H9 (cell line): ENCODE data around the gene TMEM54. TPM values are rescaled to one million over a fixed set of nuclear protein-coding genes. Genes with fewer than 3 reads are reported as not detected.

Source experiments
- DNase-seq: peaks from one replicate; pipeline ENCODE4 v3.0.0-alpha.2; 2017
- H2AFZ ChIP-seq: one replicate; pipeline ENCODE4 v1.6.1; 2013; ENCODE audit warnings: mild to moderate bottlenecking, low read length, control low read depth, moderate library complexity
- H2AK5ac ChIP-seq: 2 replicates; pipeline ENCODE4 v1.6.1; 2013; ENCODE audit warnings: low read length, control low read depth, mixed read lengths; ENCODE audit not compliant: insufficient read length
- H2BK120ac ChIP-seq: one replicate; pipeline ENCODE4 v1.6.1; 2013; ENCODE audit warnings: low read depth, mild to moderate bottlenecking, low read length, control low read depth, inconsistent platforms; ENCODE audit not compliant: poor library complexity, severe bottlenecking
- H2BK12ac ChIP-seq: 2 replicates; pipeline ENCODE4 v1.6.1; 2013; ENCODE audit warnings: low read length, control low read depth, mixed read lengths, low read depth; ENCODE audit not compliant: insufficient read length
- H2BK15ac ChIP-seq: 2 replicates; pipeline ENCODE4 v1.6.1; 2013; ENCODE audit warnings: low read depth, low read length, control low read depth
- H2BK20ac ChIP-seq: one replicate; pipeline ENCODE4 v1.6.1; 2013; ENCODE audit warnings: low read depth, mild to moderate bottlenecking, low read length, control low read depth, inconsistent platforms; ENCODE audit not compliant: poor library complexity, severe bottlenecking
- H2BK5ac ChIP-seq: 2 replicates; pipeline ENCODE4 v1.6.1; 2013; ENCODE audit warnings: low read length, control low read depth, mixed read lengths; ENCODE audit not compliant: insufficient read length
- H3K14ac ChIP-seq: 2 replicates; pipeline ENCODE4 v1.6.1; 2013; ENCODE audit warnings: low read length, control low read depth; ENCODE audit not compliant: insufficient read depth
- H3K18ac ChIP-seq: 2 replicates; pipeline ENCODE4 v1.6.1; 2013; ENCODE audit warnings: low read depth, mild to moderate bottlenecking, mixed read lengths, low read length, control low read depth; ENCODE audit not compliant: insufficient read length
- H3K23ac ChIP-seq: 2 replicates; pipeline ENCODE4 v1.6.1; 2013; ENCODE audit warnings: low read length, control low read depth, mixed read lengths, low read depth; ENCODE audit not compliant: insufficient read length
- H3K23me2 ChIP-seq: 2 replicates; pipeline ENCODE4 v1.6.1; 2013; ENCODE audit warnings: low read depth, mild to moderate bottlenecking, mixed read lengths, low read length, control low read depth; ENCODE audit not compliant: insufficient read length, poor library complexity, severe bottlenecking
- H3K27ac ChIP-seq: 2 replicates; pipeline ENCODE4 v1.5.1; 2013; ENCODE audit warnings: low read length, control low read depth, mixed read lengths, low read depth; ENCODE audit not compliant: insufficient read length
- H3K27me3 ChIP-seq: 2 replicates; pipeline ENCODE4 v1.6.1; 2013; ENCODE audit warnings: low read length, control low read depth, inconsistent platforms; ENCODE audit not compliant: insufficient read depth
- H3K4ac ChIP-seq: 2 replicates; pipeline ENCODE4 v1.6.1; 2013; ENCODE audit warnings: low read depth, mild to moderate bottlenecking, control low read depth, inconsistent platforms, low read length, moderate library complexity
- H3K4me1 ChIP-seq: 2 replicates; pipeline ENCODE4 v1.6.1; 2013; ENCODE audit warnings: low read length, control low read depth, inconsistent platforms; ENCODE audit not compliant: insufficient read depth
- H3K4me2 ChIP-seq: 2 replicates; pipeline ENCODE4 v1.6.1; 2013; ENCODE audit warnings: low read length, control low read depth, mixed read lengths; ENCODE audit not compliant: insufficient read length, insufficient read depth
- H3K56ac ChIP-seq: 2 replicates; pipeline ENCODE4 v1.6.1; 2013; ENCODE audit warnings: low read depth, mild to moderate bottlenecking, mixed read lengths, low read length, control low read depth; ENCODE audit not compliant: insufficient read length
- H3K79me1 ChIP-seq: 2 replicates; pipeline ENCODE4 v1.6.1; 2013; ENCODE audit warnings: low read depth, mild to moderate bottlenecking, moderate library complexity, low read length, control low read depth, inconsistent platforms; ENCODE audit not compliant: insufficient read depth, poor library complexity, severe bottlenecking
- H3K79me2 ChIP-seq: 2 replicates; pipeline ENCODE4 v1.6.1; 2013; ENCODE audit warnings: low read length, control low read depth, inconsistent platforms; ENCODE audit not compliant: insufficient read depth
- H3K9ac ChIP-seq: 2 replicates; pipeline ENCODE4 v1.6.1; 2013; ENCODE audit warnings: low read length, control low read depth, mixed read lengths; ENCODE audit not compliant: insufficient read length; ENCODE audit errors: extremely low read depth
- H3K9me3 ChIP-seq: one replicate; pipeline ENCODE4 v1.6.1; 2013; ENCODE audit warnings: low read depth, low read length, inconsistent platforms; ENCODE audit not compliant: control insufficient read depth
- H3T11ph ChIP-seq: one replicate; pipeline ENCODE4 v1.6.1; 2013; ENCODE audit warnings: mild to moderate bottlenecking, low read length, control low read depth, inconsistent platforms
- H4K20me1 ChIP-seq: one replicate; pipeline ENCODE4 v1.6.1; 2013; ENCODE audit not compliant: control insufficient read depth, insufficient read length, insufficient read depth
- H4K5ac ChIP-seq: 2 replicates; pipeline ENCODE4 v1.6.1; 2013; ENCODE audit warnings: low read depth, mild to moderate bottlenecking, mixed read lengths, low read length, control low read depth; ENCODE audit not compliant: insufficient read length
- H4K8ac ChIP-seq: replicated peaks from 2 replicates; pipeline ENCODE4 v1.6.1; 2013; ENCODE audit warnings: low read length, control low read depth, mixed read lengths, low read depth; ENCODE audit not compliant: insufficient read length
- H4K91ac ChIP-seq: 2 replicates; pipeline ENCODE4 v1.6.1; 2013; ENCODE audit warnings: low read depth, mild to moderate bottlenecking, moderate library complexity, mixed read lengths, low read length, control low read depth; ENCODE audit not compliant: insufficient read length
- H3K27ac Mint-ChIP-seq, 3 experiments: 2 replicates in 2 of 3; 3 replicates in 1 of 3; pipeline ENCODE4 v1.8.0; 2020 to 2021; ENCODE audit warnings: mixed read lengths in 3 of 3, mild to moderate bottlenecking in 1 of 3, moderate library complexity in 1 of 3
- H3K27me3 Mint-ChIP-seq: 2 replicates; pipeline ENCODE4 v1.8.0; 2021; ENCODE audit warnings: low read depth, mild to moderate bottlenecking, moderate library complexity, mixed read lengths
- H3K36me3 Mint-ChIP-seq, 3 experiments: 2 replicates in 2 of 3; 3 replicates in 1 of 3; pipeline ENCODE4 v1.8.0; 2020 to 2021; ENCODE audit warnings: low read depth in 3 of 3, mixed read lengths in 3 of 3; ENCODE audit not compliant: insufficient read depth in 1 of 3
- H3K4me1 Mint-ChIP-seq, 2 experiments: 2 replicates each; pipeline ENCODE4 v1.8.0; 2020; ENCODE audit warnings: mixed read lengths in 2 of 2
- H3K4me3 Mint-ChIP-seq, 2 experiments: 2 replicates in 1 of 2; 3 replicates in 1 of 2; pipeline ENCODE4 v1.8.0; 2020 to 2021; ENCODE audit warnings: mild to moderate bottlenecking in 2 of 2, mixed read lengths in 2 of 2, moderate library complexity in 1 of 2
- H3K9me3 Mint-ChIP-seq, 2 experiments: 2 replicates in 1 of 2; 3 replicates in 1 of 2; pipeline ENCODE4 v1.8.0; 2020; ENCODE audit warnings: mild to moderate bottlenecking in 2 of 2, mixed read lengths in 2 of 2, moderate library complexity in 1 of 2
- CTCF ChIP-seq: fragments of 200-600 bp; sonication (generic); conservative IDR thresholded peaks from 3 replicates; pipeline ENCODE4 v1.8.0; 2021; ENCODE audit warnings: antibody characterized with exemption, mild to moderate bottlenecking
- total RNA-seq: library from RNA; stranded (reverse); gene quantifications from 2 replicates; pipeline ENCODE4 v1.2.1, GENCODE V29; 2021

Gene TMEM54
- total RNA-seq, 1 experiment from 2014 or later = 17.2 TPM

- no peak overlapping the region for H3T11ph ChIP-seq
- no peak overlapping the region for H2AFZ ChIP-seq
- H3K79me2 ChIP-seq = no peaks in the 10 kb centered on the region
- H3K36me3 Mint-ChIP-seq = peaks cover 17 to 52% (median 30%) of the 10 kb centered on the region in 3 experiments; a peak in 6 of 7 replicates
- H3K56ac ChIP-seq = no peak overlapping the region
- H3K14ac ChIP-seq = no peak overlapping the region
- H3K9me3 ChIP-seq = no peaks in the 10 kb centered on the region
- no peak overlapping the region for H4K5ac ChIP-seq
- H3K27ac Mint-ChIP-seq = no peak overlapping the region
- H3K4me2 ChIP-seq = no peak overlapping the region
- H3K27me3 Mint-ChIP-seq = no peaks in the 10 kb centered on the region
- no peak overlapping the region for H3K23ac ChIP-seq
- H4K20me1 ChIP-seq = peaks cover 2% of the 10 kb centered on the region
- no peak overlapping the region for H2BK120ac ChIP-seq
- H2BK5ac ChIP-seq = no peak overlapping the region
- no peaks in the 10 kb centered on the region for H3K4me1 ChIP-seq
- H3K9me3 Mint-ChIP-seq = no peaks in the 10 kb centered on the region
- no peak overlapping the region for H2BK20ac ChIP-seq
- H3K4ac ChIP-seq = no peak overlapping the region
- H3K4me1 Mint-ChIP-seq = no peaks in the 10 kb centered on the region
- H2BK12ac ChIP-seq = no peak overlapping the region
- H3K79me1 ChIP-seq = no peaks in the 10 kb centered on the region
- no peak overlapping the region for H2BK15ac ChIP-seq
- no peak overlapping the region for H4K91ac ChIP-seq
- no peak overlapping the region for H3K4me3 Mint-ChIP-seq
- H3K27ac ChIP-seq = no peak overlapping the region
- H3K18ac ChIP-seq = no peak overlapping the region
- no peak overlapping the region for H3K9ac ChIP-seq
- H4K8ac ChIP-seq = no peak overlapping the region
- TF ChIP-seq CTCF = no peak
- H2AK5ac ChIP-seq = no peak overlapping the region
- DNase-seq = no peak
- H3K23me2 ChIP-seq = no peaks in the 10 kb centered on the region
- no peaks in the 10 kb centered on the region for H3K27me3 ChIP-seq
These were observed 43.0 kb upstream of the TMEM54 start for GRCh38 chr1:32944180-32944579.
